Activated CD4-positive, alpha-beta T cell treated with anti-CD3 and anti-CD28 coated beads, Interleukin-2, amount 50 U/mL, for 1 hour (primary cell): ENCODE data around the gene SLFNL1.

Experiments used
- DNase-seq: peaks from one replicate; pipeline ENCODE4 v3.0.0-alpha.2; 2020

Gene SLFNL1

GRCh38 chr1:41021526-41022308 lies at the start of gene SLFNL1:
TSS of gene SLFNL1 (minus strand) at chr1:41021725. CDS start at chr1:41020660, 1,065 bp downstream.
- DNase-seq: no peak

- no peak for DNase-seq
These were observed 35.4 kb upstream of the SLFNL1 start for GRCh38 chr1:41056907-41057306.

- no peak for DNase-seq
These were observed 31.8 kb upstream of the SLFNL1 start for GRCh38 chr1:41053316-41053715.

DNA sequence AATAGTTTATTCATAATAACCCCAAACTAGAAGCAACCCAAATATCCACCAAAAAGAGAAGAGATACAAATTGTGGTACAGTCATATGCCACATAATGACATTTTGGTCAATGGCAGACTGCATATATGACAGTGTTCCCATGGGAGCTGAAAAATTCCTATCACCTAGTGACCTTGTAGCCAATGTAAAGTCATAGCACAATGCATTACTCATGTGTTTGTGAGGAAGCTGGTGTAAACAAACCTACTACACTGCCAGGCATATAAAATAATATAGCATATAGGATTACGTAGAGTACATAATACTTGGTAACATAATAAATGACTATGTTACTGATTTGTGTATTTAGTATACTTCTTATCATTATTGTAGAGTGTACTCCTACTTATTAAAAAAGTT lies 29.5 kb upstream of the SLFNL1 start:
- no peak for DNase-seq

DNA sequence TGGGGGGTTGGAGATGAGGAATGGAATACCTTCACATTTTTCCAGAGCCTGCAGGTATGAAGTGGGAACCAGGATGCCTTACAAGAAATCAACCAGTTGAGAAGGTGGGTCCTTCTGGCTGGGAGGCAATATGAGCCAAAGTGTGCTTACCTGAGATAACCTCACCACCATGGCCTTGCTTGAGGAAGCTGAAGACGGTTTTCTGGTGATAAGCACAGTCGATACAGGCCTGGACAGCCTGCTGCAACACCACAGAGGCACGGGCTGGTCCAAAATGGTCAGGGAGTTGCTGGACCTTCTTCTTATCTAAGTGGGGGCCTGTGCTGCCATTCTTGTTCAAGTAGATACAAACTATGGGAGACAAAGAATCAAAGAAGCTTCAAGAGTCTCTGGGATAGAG lies 27.0 kb upstream of the SLFNL1 start:
- no peak for DNase-seq

DNA sequence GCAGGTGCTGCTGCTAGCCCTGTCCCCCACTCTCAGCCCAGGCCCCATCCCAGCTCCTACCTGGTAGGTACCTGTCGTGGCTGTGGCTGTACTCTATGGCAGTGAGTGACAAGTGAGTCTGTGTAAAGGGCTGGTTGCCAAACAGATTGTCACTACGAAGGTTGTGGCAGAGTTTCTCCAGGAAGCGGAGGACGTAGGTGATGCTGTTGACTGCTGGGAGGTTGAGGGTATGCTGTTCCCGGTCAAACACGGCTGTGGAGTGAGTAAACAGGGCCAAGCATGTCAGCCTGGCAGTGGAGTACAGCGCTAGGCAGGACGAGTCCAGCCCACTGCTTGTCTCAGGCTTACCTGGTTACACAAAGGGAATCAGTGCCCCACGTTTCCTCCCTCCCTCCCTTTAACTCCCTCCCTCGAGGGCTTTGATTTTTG lies 24.8 kb upstream of the SLFNL1 start:
- no peak for DNase-seq

- DNase-seq: no peak
These were observed 24.2 kb upstream of the SLFNL1 start for GRCh38 chr1:41045740-41046139.

- no peak for DNase-seq
These were observed 22.7 kb upstream of the SLFNL1 start for GRCh38 chr1:41044187-41044586.

DNA sequence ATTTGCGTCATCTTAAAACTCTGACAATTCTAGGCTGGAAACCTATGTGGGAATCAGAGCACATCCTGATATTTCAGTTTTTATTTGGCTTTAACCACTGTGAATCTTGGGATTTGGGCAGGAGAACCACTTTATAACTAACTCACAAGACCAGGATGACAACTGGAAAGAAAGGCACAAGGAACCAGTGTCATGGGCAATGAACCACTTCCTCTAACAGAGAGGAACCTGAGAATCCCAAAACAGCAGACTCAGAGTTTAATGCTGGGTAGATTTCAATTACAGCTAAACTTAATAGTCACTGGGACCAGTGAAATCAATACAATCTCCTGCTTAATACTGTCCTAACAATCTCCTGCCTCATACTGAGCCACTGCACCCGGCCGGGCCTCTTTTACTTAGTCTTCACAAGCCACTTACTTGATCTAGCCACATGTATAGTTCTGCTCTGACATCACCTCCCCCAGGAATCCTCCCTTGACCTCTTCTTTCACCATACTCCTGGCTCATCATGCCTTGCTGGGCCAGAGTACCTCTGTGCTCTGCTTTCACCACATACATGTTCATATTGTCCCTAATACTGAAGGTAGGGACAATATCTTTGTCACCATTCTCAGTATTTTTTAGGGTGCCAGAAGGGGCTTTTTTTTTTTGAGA lies 20.2 kb upstream of the SLFNL1 start:
- no peak for DNase-seq

- DNase-seq: no peak
These were observed 16.6 kb upstream of the SLFNL1 start for GRCh38 chr1:41038110-41038509.

- DNase-seq: no peak
These were observed 15.8 kb upstream of the SLFNL1 start for GRCh38 chr1:41037116-41037903.

- DNase-seq: no peak
These were observed 11.7 kb upstream of the SLFNL1 start for GRCh38 chr1:41033272-41033671.

DNA sequence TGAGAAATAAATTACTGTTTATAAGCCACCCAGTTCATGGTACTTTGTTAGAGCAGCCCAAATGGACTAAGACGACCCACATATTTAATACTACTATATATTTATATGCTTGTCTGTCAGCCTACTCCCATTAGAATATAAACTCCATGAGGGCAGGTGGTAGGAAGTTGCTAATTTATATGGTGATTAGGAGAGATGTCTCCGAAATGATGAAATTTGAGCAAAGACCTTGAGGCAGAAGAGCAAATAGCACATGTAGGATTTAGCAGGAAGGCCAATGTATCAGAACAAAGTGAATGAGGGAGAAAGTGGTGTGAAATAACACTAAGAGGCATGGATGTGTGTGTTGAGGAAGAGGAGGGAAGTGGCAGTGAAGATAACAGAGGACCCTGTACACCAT lies 10.6 kb upstream of the SLFNL1 start:
- no peak for DNase-seq

GRCh38 chr1:41030872-41031616 lies 9.5 kb upstream of the SLFNL1 start:
- no peak for DNase-seq

GRCh38 chr1:41028034-41028642 lies 6.6 kb upstream of the SLFNL1 start:
- no peak for DNase-seq

GRCh38 chr1:41025979-41026819 lies 4.7 kb upstream of the SLFNL1 start:
- DNase-seq: no peak

GRCh38 chr1:41024953-41025352 lies 3.4 kb upstream of the SLFNL1 start:
- no peak for DNase-seq

- no peak for DNase-seq
These were observed 1.9 kb upstream of the SLFNL1 start for GRCh38 chr1:41023279-41023990.

- DNase-seq: no peak
These were observed 899 bp upstream of the SLFNL1 start for GRCh38 chr1:41022424-41022823.

GRCh38 chr1:41020654-41021053 lies 871 bp downstream of the SLFNL1 start:
- no peak for DNase-seq

DNA sequence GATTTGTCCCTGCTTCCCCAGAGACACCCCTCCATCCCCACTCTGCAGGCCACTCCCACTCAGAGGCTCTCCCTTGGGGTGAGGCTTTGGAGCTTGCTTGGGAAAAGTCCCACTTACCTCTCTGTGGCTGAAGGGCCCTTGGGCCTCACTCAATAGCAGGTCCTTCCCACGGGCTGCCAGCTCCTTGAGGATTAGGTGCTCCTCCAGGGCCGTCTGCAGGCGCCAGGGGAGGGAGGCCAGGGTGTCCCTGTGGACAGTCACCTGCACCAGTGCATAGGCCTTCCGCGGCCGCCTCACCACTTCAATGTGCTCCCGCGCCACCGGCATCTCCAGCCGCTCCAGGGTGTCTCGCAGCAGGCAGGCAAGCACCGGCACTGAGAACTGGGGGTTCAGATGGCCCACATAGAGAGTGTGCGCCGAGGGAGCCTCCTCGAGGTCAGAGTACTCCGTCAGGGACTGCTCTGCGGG lies 1.4 kb downstream of the SLFNL1 start:
- no peak for DNase-seq
